H1 (cell line): ENCODE results near the gene AGBL1. TPM values are rescaled to one million over a fixed set of nuclear protein-coding genes. Genes with fewer than 3 reads are reported as not detected.

Experiments used
- CTCF ChIA-PET: fragments of 300-600 bp; sonication (Branson Sonifier 250); formaldehyde crosslinking; loops from one replicate; lab custom pipeline; 2021; ENCODE audit not compliant: partially characterized antibody; lab: Charles Lee
- POLR2A ChIA-PET: fragments of 300-600 bp; sonication (Branson Sonifier 250); formaldehyde crosslinking; loops from one replicate; lab custom pipeline; 2021; ENCODE audit warnings: inconsistent platforms; ENCODE audit not compliant: partially characterized antibody; lab: Charles Lee
- DNase-seq, 2 experiments: peaks; one replicate each; pipeline versions ENCODE4 v3.0.0 to v3.0.0-alpha.2; 2010 to 2022; ENCODE audit warnings: low spot score in 2 of 2, low read depth in 1 of 2, mixed read lengths in 1 of 2
- FAIRE-seq: peaks from 2 replicates; lab custom pipeline; 2011; peaks lifted over from hg19 to GRCh38; lab: Jason Lieb, UNC
- H2AFZ ChIP-seq: 2 replicates; pipeline ENCODE4 v1.8.1; 2012; ENCODE audit warnings: low read length, inconsistent platforms
- H2AK5ac ChIP-seq: 2 replicates; pipeline ENCODE4 v1.6.1; 2013; ENCODE audit warnings: low read depth, low read length
- H2BK120ac ChIP-seq: replicated peaks from 2 replicates; pipeline ENCODE3; 2013; ENCODE audit warnings: low read depth, low read length, inconsistent platforms
- H2BK12ac ChIP-seq: 2 replicates; pipeline ENCODE4 v1.6.1; 2013; ENCODE audit warnings: low read depth, low read length
- H2BK15ac ChIP-seq: 2 replicates; pipeline ENCODE4 v1.6.1; 2013; ENCODE audit warnings: low read length
- H2BK20ac ChIP-seq: 2 replicates; pipeline ENCODE4 v1.6.1; 2013; ENCODE audit warnings: low read length
- H2BK5ac ChIP-seq: 2 replicates; pipeline ENCODE4 v1.6.1; 2013; ENCODE audit warnings: low read depth, low read length
- H3K14ac ChIP-seq: 2 replicates; pipeline ENCODE4 v1.6.1; 2013; ENCODE audit warnings: inconsistent platforms; ENCODE audit not compliant: insufficient read length
- H3K18ac ChIP-seq: 2 replicates; pipeline ENCODE4 v1.6.1; 2013; ENCODE audit warnings: low read length; ENCODE audit errors: extremely low read depth
- H3K23ac ChIP-seq: 2 replicates; pipeline ENCODE4 v1.6.1; 2013; ENCODE audit warnings: inconsistent platforms; ENCODE audit not compliant: insufficient read length
- H3K23me2 ChIP-seq: 2 replicates; pipeline ENCODE4 v1.6.1; 2013; ENCODE audit warnings: low read depth, low read length
- H3K27ac ChIP-seq: 2 replicates; pipeline ENCODE4 v1.6.1; 2011; ENCODE audit warnings: low read depth, low read length, inconsistent platforms
- H3K27me3 ChIP-seq, 4 experiments: replicated peaks in 1 of 4; 1 replicate in 1 of 4; 2 replicates in 3 of 4; pipeline versions ENCODE4 v1.6.1 to v1.8.1; 2011 to 2013; ENCODE audit warnings: low read length in 3 of 4, mild to moderate bottlenecking in 3 of 4, inconsistent platforms in 2 of 4, mixed read lengths in 2 of 4, moderate library complexity in 1 of 4; ENCODE audit not compliant: control insufficient read depth in 3 of 4, insufficient read depth in 3 of 4; ENCODE audit errors: extremely low read depth in 1 of 4
- H3K36me3 ChIP-seq, 4 experiments: 2 replicates each; pipeline versions ENCODE4 v1.6.1 to v1.8.1; 2011 to 2013; ENCODE audit warnings: mild to moderate bottlenecking in 4 of 4, low read length in 3 of 4, moderate library complexity in 2 of 4, control low read depth in 1 of 4, inconsistent platforms in 1 of 4; ENCODE audit not compliant: insufficient read depth in 4 of 4, control insufficient read depth in 2 of 4
- H3K4ac ChIP-seq: replicated peaks from 2 replicates; pipeline ENCODE3; 2013; ENCODE audit warnings: low read length, low read depth, mixed read lengths, inconsistent platforms; ENCODE audit not compliant: insufficient read length
- H3K4me1 ChIP-seq, 4 experiments: replicated peaks in 1 of 4; 1 replicate in 1 of 4; 2 replicates in 3 of 4; pipeline versions ENCODE4 v1.6.1 to v1.8.1; 2011 to 2013; ENCODE audit warnings: low read length in 3 of 4, inconsistent platforms in 2 of 4, mixed read lengths in 1 of 4; ENCODE audit not compliant: insufficient read depth in 4 of 4, control insufficient read depth in 3 of 4
- H3K4me2 ChIP-seq, 2 experiments: 2 replicates each; pipeline versions ENCODE4 v1.6.1 to v1.8.1; 2011 to 2013; ENCODE audit warnings: low read depth in 2 of 2, low read length in 2 of 2, control low read depth in 1 of 2, inconsistent platforms in 1 of 2, mild to moderate bottlenecking in 1 of 2; ENCODE audit not compliant: insufficient read depth in 1 of 2
- H3K4me3 ChIP-seq, 4 experiments: fragments of 200-600, 300-600 bp in 1 of 4; sonication (generic), shearing (Covaris generic), sonication (Bioruptor Twin) in 1 of 4; 2 replicates each; pipeline versions ENCODE4 v1.5.1 to v1.8.1; 2011 to 2016; ENCODE audit warnings: low read length in 4 of 4, low read depth in 3 of 4, control low read depth in 2 of 4, inconsistent platforms in 2 of 4, mild to moderate bottlenecking in 2 of 4, mixed read lengths in 1 of 4, moderate library complexity in 1 of 4; ENCODE audit not compliant: insufficient read depth in 2 of 4; ENCODE audit errors: extremely low read depth in 1 of 4
- H3K56ac ChIP-seq: replicated peaks from 2 replicates; pipeline ENCODE3; 2013; ENCODE audit warnings: low read depth, mild to moderate bottlenecking, mixed read lengths, low read length, inconsistent platforms; ENCODE audit not compliant: insufficient read length
- H3K79me1 ChIP-seq: 2 replicates; pipeline ENCODE4 v1.6.1; 2013; ENCODE audit warnings: low read depth, low read length, control low read depth
- H3K79me2 ChIP-seq, 2 experiments: 2 replicates each; pipeline versions ENCODE4 v1.6.1 to v1.8.1; 2012 to 2013; ENCODE audit warnings: low read length in 2 of 2, mild to moderate bottlenecking in 2 of 2, inconsistent platforms in 1 of 2; ENCODE audit not compliant: insufficient read depth in 2 of 2, control insufficient read depth in 1 of 2
- H3K9ac ChIP-seq, 4 experiments: replicated peaks in 1 of 4; 1 replicate in 1 of 4; 2 replicates in 3 of 4; pipeline versions ENCODE4 v1.6.1 to v1.8.1; 2011 to 2013; ENCODE audit warnings: low read depth in 3 of 4, low read length in 3 of 4, control low read depth in 2 of 4, mild to moderate bottlenecking in 2 of 4, moderate library complexity in 2 of 4, inconsistent platforms in 1 of 4; ENCODE audit errors: extremely low read depth in 1 of 4
- H3K9me3 ChIP-seq, 2 experiments: 2 replicates each; pipeline versions ENCODE4 v1.6.1 to v1.8.1; 2012 to 2013; ENCODE audit warnings: mild to moderate bottlenecking in 2 of 2, moderate library complexity in 2 of 2, control low read depth in 1 of 2, inconsistent platforms in 1 of 2, low read depth in 1 of 2, low read length in 1 of 2, mixed read lengths in 1 of 2; ENCODE audit not compliant: insufficient read depth in 2 of 2
- H4K20me1 ChIP-seq, 2 experiments: replicated peaks in 1 of 2; 2 replicates each; pipeline versions ENCODE3 to v1.8.1; 2011 to 2013; ENCODE audit warnings: inconsistent platforms in 2 of 2, low read length in 2 of 2, mild to moderate bottlenecking in 1 of 2; ENCODE audit not compliant: insufficient read depth in 2 of 2, control insufficient read depth in 1 of 2
- H4K5ac ChIP-seq: 2 replicates; pipeline ENCODE4 v1.6.1; 2013; ENCODE audit warnings: low read length, low read depth, mixed read lengths, inconsistent platforms; ENCODE audit not compliant: insufficient read length
- H4K8ac ChIP-seq: 2 replicates; pipeline ENCODE4 v1.8.0; 2013; ENCODE audit warnings: mild to moderate bottlenecking, moderate library complexity, low read length, inconsistent platforms; ENCODE audit not compliant: insufficient read depth; ENCODE audit errors: extremely low read depth
- H4K91ac ChIP-seq: replicated peaks from 2 replicates; pipeline ENCODE3; 2013; ENCODE audit warnings: low read length, mixed read lengths, inconsistent platforms; ENCODE audit not compliant: insufficient read length
- HDAC6 ChIP-seq: IDR thresholded peaks from one replicate; pipeline ENCODE4 v1.7.1; 2012; ENCODE audit warnings: low read depth, mild to moderate bottlenecking, inconsistent platforms, low read length, moderate library complexity
- NANOG ChIP-seq: IDR thresholded peaks from 2 replicates; pipeline ENCODE4 v1.6.1; 2011; ENCODE audit warnings: low read length, low read depth, mild to moderate bottlenecking, inconsistent platforms; ENCODE audit not compliant: insufficient read depth, poor library complexity, severe bottlenecking
- RXRA ChIP-seq: IDR thresholded peaks from 2 replicates; pipeline ENCODE4 v1.6.1; 2011; ENCODE audit warnings: low read depth, mild to moderate bottlenecking, low read length, moderate library complexity; ENCODE audit not compliant: insufficient read depth
- SIRT6 ChIP-seq: IDR thresholded peaks from one replicate; pipeline ENCODE4 v1.7.1; 2012; ENCODE audit warnings: low read length, inconsistent platforms
- polyA plus RNA-seq, 7 experiments: library from polyadenylated mRNA; depleted of rRNA in 3 of 7; stranded (reverse) in 5 of 7; unstranded in 2 of 7; fragments of >200 nt in 5 of 7; fragments of 200-250 nt in 2 of 7; gene quantifications; 1 replicate in 5 of 7; 2 replicates in 1 of 7; 4 replicates in 1 of 7; pipeline versions ENCODE4 v1.2.1 to v1.2.3, GENCODE V29; 2011 to 2013; ENCODE audit warnings: missing spikeins in 2 of 7, mixed read lengths in 2 of 7
- total RNA-seq: library from RNA; stranded (reverse); fragmentation: NEBNext Ultra II Directional; extraction: Animal tissue kit (Norgen Biotek cat#: 25700); gene quantifications from 2 replicates; pipeline ENCODE4 v1.2.1, GENCODE V29; 2021
- TF ChIP-seq, protein P1 (sequence below): IDR thresholded peaks from 2 replicates; pipeline ENCODE4 v1.6.1; 2012; ENCODE audit warnings: low read length, inconsistent platforms
- TF ChIP-seq, protein P2 (sequence below): IDR thresholded peaks from 2 replicates; pipeline ENCODE4 v1.6.1; 2012; ENCODE audit warnings: inconsistent platforms

AGBL1 gene
- total and polyA plus RNA-seq, 2 of the 8 experiments (the other 6 are each of a cell fraction or from before 2014, with no cell fraction given), result not detected

DNA sequence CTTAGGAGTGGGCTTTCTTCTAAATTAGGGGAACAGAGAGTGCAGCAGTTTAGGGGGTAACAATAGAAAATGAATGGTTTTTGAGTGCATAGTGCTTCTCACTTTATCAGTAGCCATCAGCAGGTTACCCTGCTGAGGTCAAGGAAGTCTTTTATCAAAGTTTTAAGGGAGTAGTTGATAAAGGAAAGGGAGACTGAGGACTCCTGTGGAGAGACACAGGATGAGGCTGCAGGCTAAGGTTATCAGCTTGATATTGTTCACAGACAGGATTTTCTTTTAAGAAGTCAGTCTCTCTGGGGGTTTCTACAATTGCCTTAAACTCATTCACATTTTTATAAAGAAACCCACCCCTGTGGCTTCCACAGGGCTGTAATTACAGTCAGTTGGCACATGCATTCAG lies 205.0 kb downstream of the AGBL1 start:
- Histone ChIP-seq H3K27me3 (no peaks in the 10 kb centered on the region), H3K4me3 (no peak overlapping the region), H3K9me3 (no peaks in the 10 kb centered on the region), H3K79me1 (no peaks in the 10 kb centered on the region), H3K4ac (no peak overlapping the region), H3K4me1 (peaks cover 0 to 3% (median 0%) of the 10 kb centered on the region in 4 experiments; a peak in 1 of 7 replicates), H2BK15ac (no peak overlapping the region), H3K9ac (no peak overlapping the region), H3K4me2 (no peak overlapping the region), H3K27ac (no peak overlapping the region), H4K91ac (no peak overlapping the region), H2AFZ (no peak overlapping the region), H3K18ac (no peak overlapping the region), H4K8ac (no peak overlapping the region), H3K14ac (no peak overlapping the region), H3K36me3 (no peaks in the 10 kb centered on the region), H3K56ac (no peak overlapping the region), H2BK12ac (no peak overlapping the region), H3K23me2 (no peaks in the 10 kb centered on the region), H2BK120ac (no peak overlapping the region), H4K20me1 (no peaks in the 10 kb centered on the region), H2BK20ac (no peak overlapping the region), H3K79me2 (no peaks in the 10 kb centered on the region), H2BK5ac (no peak overlapping the region), H4K5ac (no peak overlapping the region), H3K23ac (no peak overlapping the region), H2AK5ac (no peak overlapping the region)
- TF ChIP-seq, protein P1, sequence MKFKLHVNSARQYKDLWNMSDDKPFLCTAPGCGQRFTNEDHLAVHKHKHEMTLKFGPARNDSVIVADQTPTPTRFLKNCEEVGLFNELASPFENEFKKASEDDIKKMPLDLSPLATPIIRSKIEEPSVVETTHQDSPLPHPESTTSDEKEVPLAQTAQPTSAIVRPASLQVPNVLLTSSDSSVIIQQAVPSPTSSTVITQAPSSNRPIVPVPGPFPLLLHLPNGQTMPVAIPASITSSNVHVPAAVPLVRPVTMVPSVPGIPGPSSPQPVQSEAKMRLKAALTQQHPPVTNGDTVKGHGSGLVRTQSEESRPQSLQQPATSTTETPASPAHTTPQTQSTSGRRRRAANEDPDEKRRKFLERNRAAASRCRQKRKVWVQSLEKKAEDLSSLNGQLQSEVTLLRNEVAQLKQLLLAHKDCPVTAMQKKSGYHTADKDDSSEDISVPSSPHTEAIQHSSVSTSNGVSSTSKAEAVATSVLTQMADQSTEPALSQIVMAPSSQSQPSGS, result no peak
- TF ChIP-seq NANOG (no peak), HDAC6 (no peak), SIRT6 (no peak), RXRA (no peak)
- TF ChIP-seq, protein P2, sequence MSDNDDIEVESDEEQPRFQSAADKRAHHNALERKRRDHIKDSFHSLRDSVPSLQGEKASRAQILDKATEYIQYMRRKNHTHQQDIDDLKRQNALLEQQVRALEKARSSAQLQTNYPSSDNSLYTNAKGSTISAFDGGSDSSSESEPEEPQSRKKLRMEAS, result no peak
- POLR2A ChIA-PET, result no interaction called here
- no peak for FAIRE-seq
- CTCF ChIA-PET, result interaction anchor here (1.0 kb wide), 1 partner anchor 14 kb away, joined by 3 read pairs; no protein-coding TSS in a partner anchor
- no peak for DNase-seq
